PC-9 (cell line): ENCODE measurements around the gene ZNF879.

ENCODE experiments used
- EZH2 ChIP-seq: fragments of 200-600 bp; sonication (generic); IDR thresholded peaks from 2 replicates; pipeline ENCODE4 v1.8.0; 2017; ENCODE audit warnings: antibody characterized with exemption, low read depth
- TF ChIP-seq, protein P1 (sequence below): fragments of 200-600 bp; sonication (generic); conservative IDR thresholded peaks from 2 replicates; pipeline ENCODE4 v1.6.1; 2017; ENCODE audit warnings: mixed run types, antibody characterized with exemption, mild to moderate bottlenecking, moderate library complexity

DNA sequence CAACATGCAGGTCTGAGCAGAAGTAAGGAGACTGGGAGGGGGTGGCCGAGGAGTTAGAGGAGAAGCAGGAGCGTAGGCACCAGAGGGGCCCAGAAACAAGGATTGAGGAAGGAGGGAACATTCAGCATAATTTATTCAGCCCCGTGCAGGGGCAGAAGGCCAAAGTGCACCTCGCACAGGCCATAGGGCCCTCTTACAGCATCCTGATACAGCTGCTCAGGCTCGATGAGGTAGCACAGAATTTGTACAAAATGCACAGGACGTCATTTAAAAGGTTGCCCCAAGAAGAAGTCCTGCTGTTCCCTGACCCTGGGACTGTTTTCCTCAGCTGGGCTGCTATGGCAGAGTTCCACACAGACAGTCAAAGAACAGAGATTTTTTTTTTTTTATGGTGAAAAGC lies 26.4 kb upstream of the ZNF879 start:
- TF ChIP-seq, protein P1, sequence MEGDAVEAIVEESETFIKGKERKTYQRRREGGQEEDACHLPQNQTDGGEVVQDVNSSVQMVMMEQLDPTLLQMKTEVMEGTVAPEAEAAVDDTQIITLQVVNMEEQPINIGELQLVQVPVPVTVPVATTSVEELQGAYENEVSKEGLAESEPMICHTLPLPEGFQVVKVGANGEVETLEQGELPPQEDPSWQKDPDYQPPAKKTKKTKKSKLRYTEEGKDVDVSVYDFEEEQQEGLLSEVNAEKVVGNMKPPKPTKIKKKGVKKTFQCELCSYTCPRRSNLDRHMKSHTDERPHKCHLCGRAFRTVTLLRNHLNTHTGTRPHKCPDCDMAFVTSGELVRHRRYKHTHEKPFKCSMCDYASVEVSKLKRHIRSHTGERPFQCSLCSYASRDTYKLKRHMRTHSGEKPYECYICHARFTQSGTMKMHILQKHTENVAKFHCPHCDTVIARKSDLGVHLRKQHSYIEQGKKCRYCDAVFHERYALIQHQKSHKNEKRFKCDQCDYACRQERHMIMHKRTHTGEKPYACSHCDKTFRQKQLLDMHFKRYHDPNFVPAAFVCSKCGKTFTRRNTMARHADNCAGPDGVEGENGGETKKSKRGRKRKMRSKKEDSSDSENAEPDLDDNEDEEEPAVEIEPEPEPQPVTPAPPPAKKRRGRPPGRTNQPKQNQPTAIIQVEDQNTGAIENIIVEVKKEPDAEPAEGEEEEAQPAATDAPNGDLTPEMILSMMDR = no peak
- TF ChIP-seq EZH2 = no peak
